Nephron (organoid): ENCODE measurements around the gene SNX4.
"Not testable (repeated sequence)": the region's sequence is repeated elsewhere in the genome, so short reads cannot be mapped to it uniquely, and the experiment has no call there.

Experiments used
- H3K27ac Mint-ChIP-seq, 3 experiments: 2 replicates each; pipeline ENCODE4 v1.8.0; 2020; ENCODE audit warnings: mixed read lengths in 3 of 3, mild to moderate bottlenecking in 2 of 3, moderate library complexity in 1 of 3
- H3K27me3 Mint-ChIP-seq: 2 replicates; pipeline ENCODE4 v1.8.0; 2021; ENCODE audit warnings: low read depth, mild to moderate bottlenecking, moderate library complexity, mixed read lengths
- H3K36me3 Mint-ChIP-seq: 2 replicates; pipeline ENCODE4 v1.8.0; 2020; ENCODE audit warnings: low read depth, mixed read lengths
- H3K4me1 Mint-ChIP-seq: 2 replicates; pipeline ENCODE4 v1.8.0; 2020; ENCODE audit warnings: mixed read lengths
- H3K4me3 Mint-ChIP-seq, 3 experiments: 2 replicates each; pipeline ENCODE4 v1.8.0; 2020; ENCODE audit warnings: mild to moderate bottlenecking in 3 of 3, mixed read lengths in 3 of 3, moderate library complexity in 2 of 3
- H3K9me3 Mint-ChIP-seq: 2 replicates; pipeline ENCODE4 v1.8.0; 2020; ENCODE audit warnings: mixed read lengths
- TF ChIP-seq, protein P1 (sequence below), 3 experiments: fragments of 200-600 bp; sonication (generic); IDR thresholded peaks; one replicate each; pipeline ENCODE4 v1.5.0; 2021; ENCODE audit warnings: antibody characterized with exemption in 3 of 3; ENCODE audit not compliant: unreplicated experiment in 3 of 3

Gene SNX4

GRCh38 chr3:125498630-125499029 is 21.4 kb downstream of the SNX4 start:
- Mint-ChIP-seq H3K4me1 (no peaks in the 10 kb centered on the region), H3K36me3 (peaks cover 63% of the 10 kb centered on the region), H3K27me3 (no peaks in the 10 kb centered on the region), H3K4me3 (no peak overlapping the region), H3K9me3 (no peaks in the 10 kb centered on the region), H3K27ac (no peak overlapping the region)
- TF ChIP-seq, protein P1, sequence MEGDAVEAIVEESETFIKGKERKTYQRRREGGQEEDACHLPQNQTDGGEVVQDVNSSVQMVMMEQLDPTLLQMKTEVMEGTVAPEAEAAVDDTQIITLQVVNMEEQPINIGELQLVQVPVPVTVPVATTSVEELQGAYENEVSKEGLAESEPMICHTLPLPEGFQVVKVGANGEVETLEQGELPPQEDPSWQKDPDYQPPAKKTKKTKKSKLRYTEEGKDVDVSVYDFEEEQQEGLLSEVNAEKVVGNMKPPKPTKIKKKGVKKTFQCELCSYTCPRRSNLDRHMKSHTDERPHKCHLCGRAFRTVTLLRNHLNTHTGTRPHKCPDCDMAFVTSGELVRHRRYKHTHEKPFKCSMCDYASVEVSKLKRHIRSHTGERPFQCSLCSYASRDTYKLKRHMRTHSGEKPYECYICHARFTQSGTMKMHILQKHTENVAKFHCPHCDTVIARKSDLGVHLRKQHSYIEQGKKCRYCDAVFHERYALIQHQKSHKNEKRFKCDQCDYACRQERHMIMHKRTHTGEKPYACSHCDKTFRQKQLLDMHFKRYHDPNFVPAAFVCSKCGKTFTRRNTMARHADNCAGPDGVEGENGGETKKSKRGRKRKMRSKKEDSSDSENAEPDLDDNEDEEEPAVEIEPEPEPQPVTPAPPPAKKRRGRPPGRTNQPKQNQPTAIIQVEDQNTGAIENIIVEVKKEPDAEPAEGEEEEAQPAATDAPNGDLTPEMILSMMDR (IDR thresholded peaks at IDR 0.05; ENCODE audit: unreplicated experiment in 3 of 3), result no peak

- Mint-ChIP-seq H3K27me3 (no peaks in the 10 kb centered on the region), H3K4me1 (no peaks in the 10 kb centered on the region), H3K36me3 (peaks cover 58% of the 10 kb centered on the region), H3K27ac (no peak overlapping the region), H3K4me3 (no peak overlapping the region), H3K9me3 (no peaks in the 10 kb centered on the region)
- TF ChIP-seq, protein P1 (IDR thresholded peaks at IDR 0.05; ENCODE audit: unreplicated experiment in 3 of 3), result no peak
Measured at GRCh38 chr3:125496701-125497100, 23.3 kb downstream of the SNX4 start.

DNA sequence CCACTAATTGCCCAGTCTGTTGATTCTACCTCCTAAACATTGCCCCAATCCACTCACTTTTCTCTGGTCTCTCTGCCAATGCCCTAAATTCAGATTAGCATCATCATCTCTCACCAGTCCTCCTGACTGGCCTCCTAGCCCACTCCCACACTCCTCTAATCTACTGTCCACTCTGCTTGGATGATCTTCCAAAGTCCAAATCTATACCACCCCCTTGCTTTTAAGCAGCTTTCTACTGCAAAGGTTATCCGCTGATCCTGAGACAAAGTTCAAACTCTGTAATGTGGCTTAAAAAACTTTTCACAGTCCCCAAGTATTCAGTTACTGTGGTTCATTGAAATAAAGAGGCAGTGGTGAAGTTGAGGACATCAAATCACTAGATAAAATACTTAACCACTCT is 37.6 kb downstream of the SNX4 start:
- Mint-ChIP-seq H3K4me1 (no peaks in the 10 kb centered on the region), H3K4me3 (no peak overlapping the region), H3K9me3 (no peaks in the 10 kb centered on the region), H3K27ac (no peak overlapping the region), H3K27me3 (no peaks in the 10 kb centered on the region), H3K36me3 (peaks cover 37% of the 10 kb centered on the region)
- TF ChIP-seq, protein P1 (IDR thresholded peaks at IDR 0.05; ENCODE audit: unreplicated experiment in 3 of 3), result no peak

- Mint-ChIP-seq H3K9me3 (no peaks in the 10 kb centered on the region), H3K4me1 (no peaks in the 10 kb centered on the region), H3K36me3 (peaks cover 39% of the 10 kb centered on the region), H3K27me3 (no peaks in the 10 kb centered on the region), H3K4me3 (no peak overlapping the region), H3K27ac (no peak overlapping the region)
- TF ChIP-seq, protein P1 (IDR thresholded peaks at IDR 0.05; ENCODE audit: unreplicated experiment in 3 of 3), result no peak
Measured at GRCh38 chr3:125481786-125482185, 38.2 kb downstream of the SNX4 start.

GRCh38 chr3:125481375-125481759 is 38.6 kb downstream of the SNX4 start:
- not testable (repeated sequence) for H3K4me3 Mint-ChIP-seq, H3K27ac Mint-ChIP-seq, H3K9me3 Mint-ChIP-seq, H3K27me3 Mint-ChIP-seq, H3K4me1 Mint-ChIP-seq
- H3K36me3 Mint-ChIP-seq, result peaks cover 40% of the 10 kb centered on the region

DNA sequence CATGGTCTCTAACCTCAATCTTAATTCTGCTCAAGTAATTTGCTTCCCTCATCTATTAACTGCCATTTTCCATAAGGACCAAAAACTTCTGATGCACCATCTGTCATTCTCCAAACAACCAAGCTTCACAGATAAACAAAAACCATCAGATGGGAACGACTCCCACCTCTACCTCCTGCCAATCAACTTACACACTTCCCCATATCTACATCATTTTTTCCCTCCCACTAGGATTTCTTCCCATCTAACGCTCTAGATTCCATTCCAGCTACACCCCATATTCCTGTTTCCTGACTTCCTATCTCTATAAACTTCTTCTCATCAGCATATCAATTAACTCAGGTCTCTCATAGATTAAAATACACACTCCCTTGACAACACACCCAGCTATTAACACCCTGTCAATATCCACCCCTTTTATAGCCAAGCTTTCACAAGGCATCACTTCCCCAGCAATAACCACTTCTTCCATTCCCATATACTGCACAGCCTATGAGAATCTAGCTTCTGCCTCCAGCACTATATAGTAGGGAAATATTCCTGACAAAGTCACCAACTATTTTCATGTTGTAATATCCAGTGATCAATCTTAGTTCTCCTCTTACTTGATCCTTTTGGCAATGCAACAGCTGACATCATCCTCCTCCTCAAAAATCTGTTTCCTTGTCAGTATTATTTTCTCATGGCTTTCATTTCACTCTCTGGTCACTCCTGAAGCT is 39.2 kb downstream of the SNX4 start:
- Mint-ChIP-seq H3K4me1 (no peaks in the 10 kb centered on the region), H3K4me3 (no peak overlapping the region), H3K36me3 (peaks cover 35% of the 10 kb centered on the region), H3K27ac (no peak overlapping the region), H3K9me3 (no peaks in the 10 kb centered on the region), H3K27me3 (no peaks in the 10 kb centered on the region)
- TF ChIP-seq, protein P1 (IDR thresholded peaks at IDR 0.05; ENCODE audit: unreplicated experiment in 3 of 3), result no peak
